Adipose tissue (tissue), 3 donors: ENCODE data around the gene DAP3. TPM values are rescaled to one million over a fixed set of nuclear protein-coding genes. Genes with fewer than 3 reads are reported as not detected.
"Not testable (repeated sequence)": the region's sequence is repeated elsewhere in the genome, so short reads cannot be mapped to it uniquely, and the experiment has no call there.

Experiments
- H3K27ac ChIP-seq: one replicate; pipeline ENCODE4 v1.5.1; 2013; ENCODE audit warnings: low read depth, low read length
- WGBS, 3 donors: extraction: QIAGEN DNeasy Blood & Tissue Kit; methylation state at CpG; one replicate each; pipeline ENCODE4 v1.1.7; 2013; 5-methylcytosine and 5-hydroxymethylcytosine counted together
- polyA plus RNA-seq, 3 donors: library from polyadenylated mRNA; stranded (reverse); fragments of 200-250 nt; gene quantifications; one replicate each; pipeline ENCODE4 v1.2.3, GENCODE V29; 2013
- donor health status: healthy with polysubstance abuse.
- donor health status: Bipolar disorder and iron deficiency.
- donor health status: healthy.

The DAP3 gene
- polyA plus RNA-seq, 3 donors: 47.6 to 83.3 (median 83.2) TPM

DNA sequence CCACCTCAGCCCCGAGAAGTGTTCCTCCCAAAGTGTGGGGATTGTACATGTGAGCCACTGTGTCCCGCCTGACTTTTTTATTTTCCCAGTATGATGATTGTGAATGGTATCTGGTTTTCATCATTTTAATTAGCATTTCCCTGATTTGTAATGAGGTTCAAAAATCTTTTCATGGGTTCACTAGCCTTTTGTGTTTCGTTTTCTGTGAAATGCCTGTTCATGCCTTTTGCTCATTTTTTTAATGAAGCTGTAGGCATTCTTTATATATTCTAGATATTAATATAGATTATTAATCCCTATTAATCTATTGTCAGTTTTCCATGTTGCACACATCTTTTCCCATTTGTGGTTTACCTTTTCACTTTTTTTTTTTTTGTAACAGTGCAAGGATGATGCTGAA, 20.5 kb downstream of the DAP3 start:
- H3K27ac ChIP-seq: no peak overlapping the region
- 98 to 100% (median 98%) methylated on average over 3 of the region's 3 CpGs for WGBS, 3 donors

DNA sequence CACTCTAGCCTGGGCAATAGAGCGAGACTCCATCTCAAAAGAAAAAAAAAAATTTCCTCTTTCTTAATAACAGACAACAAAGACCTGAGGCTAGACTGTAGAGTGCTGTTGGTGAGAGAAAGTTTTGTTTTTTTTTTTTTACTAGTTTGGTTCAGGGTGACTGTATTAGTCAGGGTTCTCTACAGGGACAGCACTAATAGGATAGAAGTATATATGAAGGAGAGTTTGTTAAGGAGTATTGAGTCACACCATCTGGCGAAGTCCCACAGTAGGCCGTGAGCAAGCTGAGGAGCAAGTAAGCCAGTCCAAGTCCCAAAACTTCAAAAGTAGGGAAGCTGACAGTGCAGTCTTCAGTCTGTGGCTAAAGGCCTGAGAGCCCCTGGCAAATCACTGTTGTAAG, 22.6 kb downstream of the DAP3 start:
- not testable (repeated sequence) for H3K27ac ChIP-seq
- WGBS, 3 donors: 88 to 96% (median 90%) methylated on average over 1 to 2 of the region's 3 CpGs

DNA sequence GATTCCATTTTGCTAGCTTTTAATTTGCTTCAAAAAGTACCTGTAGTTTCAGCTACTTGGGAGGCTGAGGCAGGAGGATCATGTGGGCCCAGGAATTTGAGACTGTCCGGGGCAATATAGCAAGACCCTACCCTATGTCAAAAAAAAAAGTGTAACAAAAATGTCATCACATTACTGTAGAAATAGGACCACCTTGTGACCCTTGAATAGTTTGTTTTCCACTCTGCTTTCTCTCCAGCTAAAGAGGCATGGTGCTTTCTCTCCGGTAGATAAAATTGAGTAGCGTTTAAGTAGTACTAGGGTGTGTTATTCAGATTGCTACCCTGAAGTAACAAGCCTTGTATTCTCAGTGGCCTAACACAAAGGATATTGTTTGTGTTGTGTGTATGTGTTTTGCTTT, 23.7 kb downstream of the DAP3 start:
- 82 to 89% (median 89%) methylated on average over 3 of the region's 3 CpGs for WGBS, 3 donors
- H3K27ac ChIP-seq: not testable (repeated sequence)

DNA sequence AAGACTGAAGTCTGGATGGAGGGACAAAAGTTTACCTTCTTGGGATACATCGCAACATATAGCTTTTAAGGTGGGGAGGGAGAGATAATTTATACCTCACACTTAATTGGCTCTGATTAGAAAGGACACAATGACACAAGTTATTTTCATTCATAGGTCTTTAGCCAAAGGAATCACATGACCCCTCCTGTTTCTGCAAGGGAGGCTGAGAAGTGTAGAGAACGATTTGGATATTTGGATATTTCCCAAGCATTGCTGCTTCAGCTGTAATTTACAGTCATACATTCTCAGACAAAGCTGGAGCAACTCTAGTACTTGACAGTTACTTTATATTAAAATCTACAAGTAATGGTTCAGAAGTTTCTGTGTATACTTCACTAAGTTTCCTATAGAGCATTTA, 24.2 kb downstream of the DAP3 start:
- WGBS, 3 donors: 55 to 72% (median 66%) methylated on average over 2 of the region's 2 CpGs

DNA sequence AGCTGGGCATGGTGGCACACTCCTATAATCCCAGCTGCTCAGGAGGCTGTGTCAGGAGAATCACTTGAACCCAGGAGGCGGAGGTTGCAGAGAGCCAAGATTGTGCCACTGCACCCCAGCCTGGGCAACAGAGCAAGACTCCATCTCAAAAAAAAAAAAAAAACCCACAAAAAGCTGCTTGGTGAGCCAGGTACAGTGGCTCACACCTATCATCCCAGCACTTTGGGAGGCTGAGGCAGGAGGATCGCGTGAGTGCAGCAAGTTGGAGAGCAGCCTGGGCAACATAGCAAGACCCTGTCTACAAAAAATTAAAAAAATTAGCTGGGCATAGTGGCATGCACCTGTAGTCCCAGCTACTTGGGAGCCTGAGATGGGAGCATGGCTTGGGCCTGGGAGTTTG, 26.2 kb downstream of the DAP3 start:
- WGBS, 3 donors: 94 to 99% (median 97%) methylated on average over 3 of the region's 3 CpGs
- H3K27ac ChIP-seq: not testable (repeated sequence)

More for the DNA sequence above, 24.2 kb downstream of the DAP3 start:
- H3K27ac ChIP-seq: no peak overlapping the region

DNA sequence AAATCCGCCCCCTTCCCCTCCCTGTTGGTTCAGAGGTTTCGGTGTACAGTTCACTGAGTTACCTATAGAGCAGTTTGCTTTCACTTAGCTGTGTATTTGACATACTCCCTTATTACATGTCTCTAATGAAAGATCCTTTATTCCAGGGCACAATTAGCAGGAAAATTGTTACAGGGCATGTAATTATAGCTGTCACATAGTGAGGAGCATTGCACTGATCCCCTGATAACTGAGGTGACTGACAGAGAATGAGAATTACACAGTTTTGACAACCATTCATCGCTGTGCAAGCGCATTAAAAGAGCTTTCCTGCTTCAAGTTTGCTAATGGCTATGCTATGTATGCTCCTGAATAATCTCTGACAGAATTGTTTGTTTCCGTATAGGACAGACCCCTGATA, 26.9 kb downstream of the DAP3 start:
- 97 to 98% (median 97%) methylated on average over 5 of the region's 5 CpGs for WGBS, 3 donors

DNA sequence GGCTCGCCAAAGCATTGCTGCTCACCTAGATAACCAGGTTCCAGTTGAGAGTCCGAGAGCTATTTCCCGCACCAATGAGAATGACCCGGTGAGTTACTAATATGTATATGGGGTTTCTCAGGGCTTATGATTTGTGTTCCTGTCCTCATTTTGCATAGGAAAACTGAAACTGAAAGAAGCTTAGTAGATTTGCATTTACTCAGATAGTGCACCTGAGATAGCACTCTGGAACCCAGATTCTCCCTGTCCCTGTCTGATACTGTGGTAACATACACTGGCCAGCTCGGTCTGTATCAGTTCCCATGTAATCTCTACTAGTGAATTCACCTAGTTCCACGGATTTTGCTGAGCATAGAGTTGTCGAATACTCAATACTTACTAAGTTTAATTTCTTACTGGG, 28.1 kb downstream of the DAP3 start:
- no peak overlapping the region for H3K27ac ChIP-seq
- WGBS, 3 donors: 94 to 96% (median 96%) methylated on average over 7 of the region's 7 CpGs

More for the DNA sequence above, 26.9 kb downstream of the DAP3 start:
- H3K27ac ChIP-seq: no peak overlapping the region

DNA sequence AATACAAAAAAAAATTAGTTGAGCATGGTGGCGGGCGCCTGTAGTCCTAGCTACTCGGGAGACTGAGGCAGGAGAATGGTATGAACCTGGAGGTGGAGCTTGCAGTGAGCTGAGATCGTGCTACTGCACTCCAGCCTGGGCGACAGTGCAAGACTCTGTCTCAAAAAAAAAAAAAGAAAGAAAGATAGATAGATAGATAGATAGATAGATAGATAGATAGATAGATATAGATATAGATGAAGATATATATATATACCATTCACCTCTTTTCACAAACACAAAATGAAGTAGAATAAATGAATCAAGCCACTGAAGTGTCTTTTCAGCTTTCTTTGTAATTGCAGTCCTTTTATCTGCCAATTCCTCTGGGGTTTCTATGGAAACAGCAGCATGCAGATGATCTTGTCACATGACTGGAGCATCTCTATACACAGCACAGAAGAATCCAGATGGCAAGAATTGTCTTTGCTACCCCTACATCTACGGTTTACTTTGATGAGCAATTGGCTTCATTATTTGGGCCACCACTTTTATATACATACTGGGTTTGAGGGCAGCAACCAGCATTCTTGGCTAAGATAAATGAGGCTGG, 29.7 kb downstream of the DAP3 start:
- not testable (repeated sequence) for H3K27ac ChIP-seq
- WGBS, 3 donors: 89 to 96% (median 93%) methylated on average over 6 of the region's 6 CpGs

DNA sequence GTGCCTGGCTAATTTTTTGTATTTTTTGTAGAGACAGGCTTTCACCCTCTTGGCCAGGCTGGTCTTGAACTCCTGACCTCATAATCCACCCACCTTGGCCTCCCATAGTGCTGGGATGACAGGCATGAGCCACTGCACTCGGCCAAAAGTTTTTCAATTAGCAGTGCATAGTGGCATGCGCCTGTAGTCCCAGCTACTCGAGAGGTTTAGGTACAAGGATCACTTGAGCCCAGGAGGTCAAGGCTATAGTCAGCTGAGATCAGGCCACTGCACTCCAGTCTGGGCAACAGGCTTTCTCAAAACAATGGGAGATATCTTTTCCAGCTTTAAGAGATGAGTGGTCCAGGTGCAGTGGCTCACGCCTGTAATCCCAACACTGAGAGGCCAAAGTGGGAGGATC, 30.8 kb downstream of the DAP3 start:
- no peak overlapping the region for H3K27ac ChIP-seq
- 89 to 97% (median 96%) methylated on average over 4 of the region's 4 CpGs for WGBS, 3 donors

DNA sequence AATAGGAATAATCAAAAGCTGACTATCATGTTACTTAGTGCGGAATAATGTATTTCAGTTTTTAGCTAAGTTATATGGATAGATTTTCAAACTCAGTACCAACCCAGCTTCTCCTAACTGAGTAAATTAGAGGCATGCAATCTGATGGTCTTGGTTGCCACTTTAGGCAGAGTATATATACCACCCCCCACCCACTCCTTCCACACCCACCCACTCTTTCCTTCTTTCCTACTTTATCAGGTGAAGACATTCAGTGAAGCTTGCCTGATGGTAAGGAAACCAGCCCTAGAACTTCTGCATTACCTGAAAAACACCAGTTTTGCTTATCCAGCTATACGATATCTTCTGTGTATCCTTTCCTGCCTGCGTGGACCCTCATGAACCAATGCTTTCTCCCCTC, 36.3 kb downstream of the DAP3 start:
- WGBS, 3 donors: 96 to 98% (median 98%) methylated on average over 3 of the region's 3 CpGs
- H3K27ac ChIP-seq: no peak overlapping the region

DNA sequence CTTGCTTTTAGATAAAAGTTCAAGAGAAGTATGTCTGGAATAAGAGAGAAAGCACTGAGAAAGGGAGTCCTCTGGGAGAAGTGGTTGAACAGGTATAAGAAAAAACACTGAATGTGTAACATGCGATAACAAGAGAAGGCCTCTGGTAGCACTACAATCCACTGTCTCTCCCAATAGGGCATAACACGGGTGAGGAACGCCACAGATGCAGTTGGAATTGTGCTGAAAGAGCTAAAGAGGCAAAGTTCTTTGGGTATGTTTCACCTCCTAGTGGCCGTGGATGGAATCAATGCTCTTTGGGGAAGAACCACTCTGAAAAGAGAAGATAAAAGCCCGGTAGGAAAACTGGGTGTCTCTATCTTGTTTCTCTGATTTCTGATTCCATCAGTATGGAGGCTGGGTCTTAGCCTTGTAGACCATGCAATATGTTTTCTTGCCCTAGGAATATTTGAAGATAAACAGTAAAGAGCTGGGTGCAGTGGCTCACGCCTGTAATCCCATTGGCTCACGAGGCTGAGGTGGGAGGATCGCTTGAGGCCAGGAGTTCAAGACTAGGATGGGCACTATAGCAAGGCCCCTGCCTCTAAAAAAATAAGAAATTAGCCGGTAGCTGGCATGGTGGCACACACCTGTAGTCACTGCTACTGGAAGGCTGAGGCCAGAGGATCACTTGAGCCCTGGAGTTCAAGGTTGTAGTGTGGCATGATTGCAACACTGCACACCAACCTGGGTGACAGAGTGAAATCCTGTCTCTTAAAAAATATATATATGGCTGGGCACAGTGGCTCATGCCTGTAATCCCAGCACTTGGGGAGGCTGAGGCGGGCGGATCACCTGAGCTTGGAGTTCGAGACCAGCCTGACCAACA, 40.4 kb downstream of the DAP3 start:
- WGBS, 3 donors: 61 to 66% (median 64%) methylated on average over 12 of the region's 12 CpGs
- no peak overlapping the region for H3K27ac ChIP-seq

DNA sequence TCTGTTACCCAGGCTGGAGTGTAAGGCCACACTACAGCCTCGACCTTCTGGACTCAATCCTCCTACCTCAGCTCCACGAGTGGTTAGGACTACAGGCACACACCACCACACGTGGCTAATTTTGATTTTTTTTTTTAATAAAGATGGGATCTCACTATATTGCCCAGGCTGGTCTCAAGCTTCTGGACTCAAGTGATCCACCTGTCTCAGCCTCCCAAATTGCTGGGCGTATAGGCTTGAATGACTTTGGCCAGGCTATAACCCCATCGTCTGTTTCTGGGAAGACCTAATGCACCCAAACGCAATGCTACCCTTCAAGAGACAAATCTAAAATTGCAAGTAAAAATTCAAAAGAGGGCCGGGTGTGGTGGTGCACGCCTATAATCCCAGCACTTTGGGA, 52.1 kb downstream of the DAP3 start:
- WGBS, 3 donors: 87 to 92% (median 92%) methylated on average over 8 of the region's 8 CpGs
- no peak overlapping the region for H3K27ac ChIP-seq

DNA sequence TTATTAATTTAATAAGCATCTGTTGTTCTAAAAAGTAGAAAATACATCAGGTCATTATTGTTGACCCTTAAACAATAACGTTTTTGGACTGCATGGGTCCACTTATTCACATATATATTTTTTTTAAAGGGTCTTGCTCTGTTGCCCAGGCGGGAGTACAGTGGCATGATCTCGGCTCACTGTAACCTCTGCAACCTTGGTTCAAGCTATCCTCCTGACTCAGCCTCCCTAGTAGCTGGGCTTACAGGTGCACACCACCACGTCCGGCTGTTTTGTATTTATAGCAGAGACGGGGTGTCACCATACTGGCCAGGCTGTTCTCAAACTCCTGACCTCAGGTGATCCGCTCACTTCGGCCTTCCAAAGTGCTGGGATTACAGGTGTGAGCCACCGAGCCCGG, 53.0 kb downstream of the DAP3 start:
- WGBS, 3 donors: 88 to 92% (median 91%) methylated on average over 10 of the region's 10 CpGs
- H3K27ac ChIP-seq: no peak overlapping the region

DNA sequence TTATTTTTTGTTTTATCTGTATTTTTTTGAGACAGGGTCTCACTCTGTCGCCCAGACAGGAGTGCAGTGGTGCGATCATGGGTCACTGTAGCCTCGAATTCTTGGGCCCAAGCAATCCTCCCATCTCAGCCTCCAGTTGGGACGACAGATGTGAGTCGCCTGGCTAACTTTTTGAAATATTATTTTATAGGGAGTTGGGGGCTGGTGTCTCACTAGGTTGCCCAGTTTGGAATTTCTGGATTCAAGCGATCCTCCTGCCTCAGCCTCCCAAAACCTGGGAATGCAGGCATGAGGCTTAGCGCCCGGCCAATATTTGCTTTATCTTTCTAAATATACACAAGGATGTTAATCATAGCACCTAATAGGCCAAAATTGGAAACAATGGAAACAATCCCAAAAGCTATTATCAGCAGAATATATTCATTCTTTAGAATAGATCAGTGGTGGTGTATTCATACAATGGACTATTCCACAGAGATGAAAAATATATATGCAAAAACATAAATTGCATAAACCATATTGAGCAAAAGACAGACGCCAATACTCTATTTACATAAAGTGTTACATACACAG, 55.9 kb downstream of the DAP3 start:
- H3K27ac ChIP-seq: no peak overlapping the region
- 66 to 82% (median 81%) methylated on average over 9 of the region's 9 CpGs for WGBS, 3 donors

DNA sequence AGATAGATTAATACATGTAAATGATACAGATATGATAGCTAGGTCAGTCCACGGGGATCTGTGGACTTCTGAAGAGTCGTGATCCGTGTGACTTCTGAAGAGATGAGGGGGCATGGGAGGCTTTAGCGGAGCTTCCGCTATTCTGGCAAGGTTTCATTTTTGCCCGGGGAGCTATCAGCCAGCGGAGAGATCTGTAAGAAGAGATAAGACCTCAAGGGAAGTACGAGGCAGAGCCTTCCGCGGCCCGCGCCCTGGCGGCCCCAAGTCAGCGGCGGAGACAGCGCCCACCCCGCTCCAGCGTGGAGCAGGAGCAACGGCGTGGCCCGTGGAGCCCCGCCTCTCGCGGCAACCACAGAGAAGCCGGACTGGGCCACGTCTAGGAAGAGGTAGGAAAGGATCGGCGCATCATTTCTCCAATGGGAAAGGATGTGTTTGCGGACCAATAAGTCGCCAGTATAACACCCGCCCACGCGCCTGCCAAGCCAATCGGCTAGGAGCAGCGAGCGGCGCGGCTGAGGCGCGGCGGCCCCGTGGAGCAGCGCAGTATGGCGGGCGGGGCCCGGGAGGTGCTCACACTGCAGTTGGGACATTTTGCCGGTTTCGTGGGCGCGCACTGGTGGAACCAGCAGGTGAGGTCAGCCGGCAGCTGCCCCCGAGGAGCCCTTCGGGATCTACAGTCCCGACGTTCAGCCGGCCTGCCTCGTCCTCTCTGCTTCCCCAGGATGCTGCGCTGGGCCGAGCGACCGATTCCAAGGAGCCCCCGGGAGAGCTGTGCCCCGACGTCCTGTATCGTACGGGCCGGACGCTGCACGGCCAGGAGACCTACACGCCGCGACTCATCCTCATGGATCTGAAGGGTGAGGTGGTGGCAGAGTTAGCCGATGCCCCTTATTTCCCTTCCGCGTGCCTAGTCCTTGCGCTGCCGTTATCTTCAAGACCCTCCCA, 56.7 kb downstream of the DAP3 start:
- H3K27ac ChIP-seq: not testable (repeated sequence)
- 0 to 1% (median 0%) methylated on average over 40 to 47 of the region's 77 CpGs for WGBS, 3 donors

DNA sequence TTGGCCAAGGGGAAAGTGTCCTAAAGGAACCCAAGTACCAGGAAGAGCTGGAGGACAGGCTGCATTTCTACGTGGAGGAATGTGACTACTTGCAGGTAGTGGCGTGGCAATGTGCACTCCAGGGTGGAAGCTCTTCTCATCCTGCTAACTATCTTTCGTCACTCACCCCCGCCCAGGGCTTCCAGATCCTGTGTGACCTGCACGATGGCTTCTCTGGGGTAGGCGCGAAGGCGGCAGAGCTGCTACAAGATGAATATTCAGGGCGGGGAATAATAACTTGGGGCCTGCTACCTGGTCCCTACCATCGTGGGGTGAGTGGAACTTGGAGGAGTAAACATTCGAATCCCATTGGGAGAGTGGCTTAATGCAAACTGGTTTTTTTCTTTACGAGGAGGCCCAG, 58.7 kb downstream of the DAP3 start:
- WGBS, 3 donors: 81 to 93% (median 92%) methylated on average over 10 of the region's 12 CpGs
- not testable (repeated sequence) for H3K27ac ChIP-seq

DNA sequence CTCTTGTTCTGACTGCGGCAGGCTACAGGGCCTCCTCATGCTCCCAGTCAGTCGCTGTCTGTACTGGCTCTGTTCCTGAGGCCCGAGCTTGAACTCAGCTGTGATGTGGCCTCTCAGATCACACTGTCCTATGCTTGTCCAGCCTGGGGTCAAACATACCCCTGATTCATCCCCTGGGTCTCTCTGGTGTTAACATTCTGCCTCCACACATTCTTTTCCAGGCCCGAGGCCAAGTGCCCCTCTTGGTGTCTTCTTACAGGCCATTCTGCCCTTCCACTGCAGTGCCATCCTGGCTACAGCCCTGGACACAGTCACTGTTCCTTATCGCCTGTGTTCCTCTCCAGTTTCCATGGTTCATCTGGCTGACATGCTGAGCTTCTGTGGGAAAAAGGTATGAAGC, 59.2 kb downstream of the DAP3 start:
- 61 to 95% (median 82%) methylated on average over 5 of the region's 5 CpGs for WGBS, 3 donors
- not testable (repeated sequence) for H3K27ac ChIP-seq

DNA sequence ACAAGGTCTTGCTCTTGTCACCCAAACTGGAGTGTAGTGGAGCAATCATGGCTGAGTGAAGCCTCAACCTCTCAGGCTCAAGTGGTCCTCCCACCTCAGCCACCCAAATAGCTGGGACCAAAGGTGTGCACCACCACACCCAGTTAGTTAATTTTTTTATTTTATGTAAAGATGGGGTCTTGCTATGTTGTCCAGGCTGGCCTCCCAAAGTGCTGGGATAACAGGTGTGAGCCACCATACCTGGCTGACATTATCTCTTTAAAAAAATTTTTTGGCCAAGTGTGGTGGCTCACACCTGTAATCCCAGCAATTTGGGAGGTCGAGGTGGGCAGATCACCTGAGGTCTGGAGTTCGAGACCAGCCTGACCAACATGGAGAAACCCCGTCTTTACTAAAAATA, 70.1 kb downstream of the DAP3 start:
- not testable (repeated sequence) for H3K27ac ChIP-seq
- 98 to 100% (median 100%) methylated on average over 3 of the region's 3 CpGs for WGBS, 3 donors
